ENCODE measurements around the gene SVBP. TPM values are rescaled to one million over a fixed set of nuclear protein-coding genes. Genes with fewer than 3 reads are reported as not detected.
A peak's percentile ranks its signal among the peaks of the same experiment; 100 is the strongest.

The SVBP gene
- polyA plus RNA-seq, 2 of the 4 experiments (the other 2 are of a cell fraction) = 9.1 to 24.8 TPM

GRCh38 chr1:42820813-42821212, 3.6 kb upstream of the SVBP start:
- H3K9me3 ChIP-seq = no peaks in the 10 kb centered on the region
- no peak for ATAC-seq
- 59% methylated on average over 1 of the region's 1 CpG for WGBS (ENCODE audit: missing lambda C conversion rate)
- no peak overlapping the region for H3K4me3 ChIP-seq
- DNase-seq (ENCODE audit: low read depth in 1 of 2, low spot score in 1 of 2) = no peak
- TF ChIP-seq CBX2 (IDR thresholded peaks at IDR 0.05; ENCODE audit: borderline replicate concordance, low read depth) (no peak), ZFP36 (IDR thresholded peaks at IDR 0.05; ENCODE audit: borderline replicate concordance, partially characterized antibody) (no peak), E2F6 (IDR thresholded peaks at IDR 0.05; ENCODE audit: borderline replicate concordance, low read depth) (no peak), GATA3 (IDR thresholded peaks at IDR 0.05; ENCODE audit: borderline replicate concordance) (no peak), RCOR1 (IDR thresholded peaks at IDR 0.05; ENCODE audit: low read depth, low read length) (no peak), POLR2AphosphoS2 (conservative IDR thresholded peaks at IDR 0.05; ENCODE audit: low read length) (no peak), EHF (CRISPR knock-in tag; IDR thresholded peaks at IDR 0.05) (no peak), EP300 (IDR thresholded peaks at IDR 0.05) (no peak)
- no peak overlapping the region for H3K4me2 ChIP-seq
- ChIA-PET CTCF (interaction anchor here (1.7 kb wide), 1 partner anchor 253 kb away, joined by 5 read pairs; no protein-coding TSS in a partner anchor), POLR2A (interaction anchor here (1.0 to 1.4 kb wide), 2 partner anchors 25 to 53 kb away, joined by 6 to 7 read pairs; partner anchors contain the start of gene ZNF691)
- H3K4me1 ChIP-seq = peaks cover 40% of the 10 kb centered on the region
- peak overlapping the region in 1 of 2 experiments; percentile 51; a peak in 1 of 6 replicates for H3K27ac ChIP-seq
- FAIRE-seq = no peak

GRCh38 chr1:42817976-42818375, 779 bp upstream of the SVBP start:
- H3K4me2 ChIP-seq = peak overlapping the region; percentile 77
- H3K4me1 ChIP-seq = peaks cover 42% of the 10 kb centered on the region
- POLR2A ChIA-PET = interaction anchor here (1.0 to 3.0 kb wide), 3 partner anchors 29 to 107 kb away, joined by 3 to 15 read pairs (median 12); partner anchors contain the start of genes C1orf50, P3H1 and ZNF691
- 96% methylated on average over 3 of the region's 3 CpGs for WGBS (ENCODE audit: missing lambda C conversion rate)
- H3K9me3 ChIP-seq = no peaks in the 10 kb centered on the region
- FAIRE-seq = no peak
- CTCF ChIA-PET = no interaction called here
- 0 out of 6 replicates have a peak overlapping the region, but pooled peaks of 1 of the 2 experiments have one; percentile 12 for H3K27ac ChIP-seq
- no peak for ATAC-seq
- TF ChIP-seq MAX (IDR thresholded peaks at IDR 0.05) = no peak
- no peak for TF ChIP-seq POLR2A (IDR thresholded peaks at IDR 0.05; ENCODE audit: low read length)
- no peak for TF ChIP-seq MYC (IDR thresholded peaks at IDR 0.05; ENCODE audit: borderline replicate concordance, low read length)
- TF ChIP-seq KDM1A (IDR thresholded peaks at IDR 0.05; ENCODE audit: low read depth) = no peak
- no peak for TF ChIP-seq RCOR1 (IDR thresholded peaks at IDR 0.05; ENCODE audit: low read depth, low read length)
- TF ChIP-seq JUNB (IDR thresholded peaks at IDR 0.05) = no peak
- TF ChIP-seq GATA3 (IDR thresholded peaks at IDR 0.05; ENCODE audit: borderline replicate concordance) = no peak
- no peak for TF ChIP-seq ESRRA (IDR thresholded peaks at IDR 0.05; ENCODE audit: borderline replicate concordance, low read length)
- no peak for TF ChIP-seq MAZ (IDR thresholded peaks at IDR 0.05; ENCODE audit: borderline replicate concordance, low read depth, low read length)
- no peak for TF ChIP-seq JUN (IDR thresholded peaks at IDR 0.05)
- no peak for TF ChIP-seq TP53 (CRISPR knock-in tag; IDR thresholded peaks at IDR 0.05)
- TF ChIP-seq RNF2 (IDR thresholded peaks at IDR 0.05; ENCODE audit: borderline replicate concordance, low read depth) = no peak
- TF ChIP-seq USF2 (IDR thresholded peaks at IDR 0.05) = no peak
- no peak for TF ChIP-seq HOXB5 (CRISPR knock-in tag; IDR thresholded peaks at IDR 0.05)
- TF ChIP-seq REST (IDR thresholded peaks at IDR 0.05) = no peak
- no peak for DNase-seq (ENCODE audit: low read depth in 1 of 2, low spot score in 1 of 2)
- peak overlapping the region; percentile 52 for H3K4me3 ChIP-seq

Data from A549 (cell line).